K562 (cell line): ENCODE results near the gene PTP4A2. TPM values are rescaled to one million over a fixed set of nuclear protein-coding genes. Genes with fewer than 3 reads are reported as not detected.

Experiments
- ARID1B ChIP-seq: fragments of 450-650 bp; IDR thresholded peaks from 2 replicates; pipeline ENCODE4 v1.6.1; 2016; ENCODE audit warnings: antibody characterized with exemption, mild to moderate bottlenecking, inconsistent platforms
- ATF3 ChIP-seq, 2 experiments: fragments of 450-650 bp in 1 of 2; sonication (generic) in 1 of 2; formaldehyde crosslinking in 1 of 2; IDR thresholded peaks in 1 of 2; conservative IDR thresholded peaks in 1 of 2; 2 replicates each; pipeline versions ENCODE4 v1.6.1 to v1.8.1; 2016 to 2023; ENCODE audit warnings: mild to moderate bottlenecking in 2 of 2, moderate library complexity in 2 of 2, inconsistent platforms in 1 of 2, missing genetic modification reagents in 1 of 2
- BACH1 ChIP-seq: fragments of 200-800 bp; sonication (Bioruptor generic); IDR thresholded peaks from 2 replicates; pipeline ENCODE4 v1.6.1; 2016; ENCODE audit warnings: missing genetic modification characterization, missing compliant biosample characterization
- BDP1 ChIP-seq: IDR thresholded peaks from 3 replicates; pipeline ENCODE4 v1.6.1; 2011; ENCODE audit not compliant: insufficient read length, insufficient read depth
- BRF2 ChIP-seq: IDR thresholded peaks from 3 replicates; pipeline ENCODE4 v1.6.1; 2011; ENCODE audit warnings: borderline replicate concordance, mild to moderate bottlenecking; ENCODE audit not compliant: insufficient read length, insufficient read depth
- CHAMP1 ChIP-seq: fragments of 450-650 bp; IDR thresholded peaks from 2 replicates; pipeline ENCODE4 v1.6.1; 2016; ENCODE audit warnings: mild to moderate bottlenecking
- DIDO1 ChIP-seq: fragments of 450-650 bp; IDR thresholded peaks from 2 replicates; pipeline ENCODE4 v1.6.1; 2016; ENCODE audit warnings: low read depth, missing biosample characterization, missing genetic modification characterization
- DPF2 ChIP-seq: fragments of 450-650 bp; IDR thresholded peaks from 2 replicates; pipeline ENCODE4 v1.6.1; 2016
- EGR1 ChIP-seq: fragments of 450-650 bp; conservative IDR thresholded peaks from 2 replicates; pipeline ENCODE4 v1.6.1; 2017; ENCODE audit warnings: mild to moderate bottlenecking
- FOSL1 ChIP-seq: fragments of 200-800 bp; sonication (Bioruptor generic); conservative IDR thresholded peaks from 2 replicates; pipeline ENCODE4 v1.6.1; 2016; ENCODE audit warnings: missing genetic modification characterization, missing compliant biosample characterization
- HCFC1 ChIP-seq: IDR thresholded peaks from 2 replicates; pipeline ENCODE4 v1.6.1; 2012; ENCODE audit warnings: low read depth, low read length, improper control_type of control experiment
- HDAC6 ChIP-seq: IDR thresholded peaks from 2 replicates; pipeline ENCODE4 v1.6.1; 2012; ENCODE audit warnings: low read depth, mild to moderate bottlenecking, control low read depth, inconsistent platforms, low read length, moderate library complexity
- KLF13 ChIP-seq: fragments of 450-650 bp; IDR thresholded peaks from 2 replicates; pipeline ENCODE4 v1.6.1; 2016; ENCODE audit warnings: missing genetic modification characterization, low read depth, mild to moderate bottlenecking, missing compliant biosample characterization, moderate library complexity, borderline replicate concordance
- MTA1 ChIP-seq: fragments of 450-650 bp; IDR thresholded peaks from 2 replicates; pipeline ENCODE4 v1.6.1; 2017; ENCODE audit warnings: borderline replicate concordance
- MTF1 ChIP-seq: fragments of 250-450 bp; sonication (Bioruptor Pico); IDR thresholded peaks from 2 replicates; pipeline ENCODE4 v1.9.0; 2021; ENCODE audit warnings: moderate library complexity, mild to moderate bottlenecking, inconsistent platforms, borderline replicate concordance
- PHB2 ChIP-seq: fragments of 450-650 bp; IDR thresholded peaks from 2 replicates; pipeline ENCODE4 v1.6.1; 2017; ENCODE audit warnings: low read depth
- PHF8 ChIP-seq: fragments of 200-600 bp; sonication (generic); IDR thresholded peaks from 2 replicates; pipeline ENCODE4 v1.6.1; 2012; ENCODE audit warnings: mixed run types, mild to moderate bottlenecking, inconsistent platforms, low read length, moderate library complexity, borderline replicate concordance
- RAD21 ChIP-seq, 2 experiments: fragments of 250-450 bp in 1 of 2; fragments of 450-650 bp in 1 of 2; sonication (Bioruptor Pico) in 1 of 2; formaldehyde crosslinking in 1 of 2; IDR thresholded peaks in 1 of 2; conservative IDR thresholded peaks in 1 of 2; 2 replicates each; pipeline versions ENCODE4 v1.4.0 to v1.8.0; 2020 to 2022; ENCODE audit warnings: mild to moderate bottlenecking in 2 of 2, moderate library complexity in 1 of 2
- SRSF7 ChIP-seq: fragments of 200-400 bp; formaldehyde crosslinking; optimal IDR thresholded peaks from 2 replicates; pipeline ENCODE3; 2017; ENCODE audit warnings: mild to moderate bottlenecking, low read depth, low read length
- TEAD1 ChIP-seq, 2 experiments: fragments of 450-650 bp in 1 of 2; sonication (generic) in 1 of 2; formaldehyde crosslinking; IDR thresholded peaks; 2 replicates each; pipeline versions ENCODE4 v1.4.0 to v1.8.0; 2020 to 2022; ENCODE audit warnings: mild to moderate bottlenecking in 2 of 2, missing genetic modification reagents in 1 of 2
- TEAD2 ChIP-seq: fragments of 450-650 bp; IDR thresholded peaks from 2 replicates; pipeline ENCODE4 v1.6.1; 2016; ENCODE audit warnings: missing genetic modification characterization, control low read depth, missing compliant biosample characterization
- ZC3H8 ChIP-seq: fragments of 450-650 bp; IDR thresholded peaks from 2 replicates; pipeline ENCODE4 v1.6.1; 2017
- ZNF121 ChIP-seq: sonication (generic); formaldehyde crosslinking; conservative IDR thresholded peaks from 2 replicates; pipeline ENCODE4 v1.8.0; 2022; ENCODE audit warnings: missing genetic modification reagents
- ZNF766 ChIP-seq: fragments of 200-800 bp; sonication (Bioruptor generic); conservative IDR thresholded peaks from 2 replicates; pipeline ENCODE4 v1.6.1; 2016; ENCODE audit warnings: missing genetic modification characterization, missing compliant biosample characterization
- ZNF77 ChIP-seq: fragments of 250-450 bp; sonication (Bioruptor Pico); IDR thresholded peaks from 2 replicates; pipeline ENCODE4 v1.5.0; 2020
- ZNF780A ChIP-seq: fragments of 250-450 bp; sonication (Bioruptor Pico); IDR thresholded peaks from 2 replicates; pipeline ENCODE4 v1.5.0; 2021; ENCODE audit warnings: mild to moderate bottlenecking
- polyA plus RNA-seq, 8 experiments: library from polyadenylated mRNA; depleted of rRNA in 4 of 8; stranded (reverse) in 5 of 8; unstranded in 3 of 8; fragments of >200 nt; fragmentation: Nextera tagmentation in 2 of 8; fragmentation: Illumina TruSeq in 1 of 8; extraction: Ambion mirVana in 2 of 8; extraction: Trizol in 1 of 8; gene quantifications; 2 replicates each; pipeline versions ENCODE4 v1.2.1 to v1.2.3, GENCODE V29; 2011 to 2014; ENCODE audit warnings: inconsistent platforms in 1 of 8, missing spikeins in 1 of 8
- total RNA-seq, 7 experiments: library from RNA; depleted of rRNA in 6 of 7; stranded (reverse); fragments of >200 nt in 6 of 7; fragmentation: Illumina TruSeq in 2 of 7; extraction: Trizol in 2 of 7; gene quantifications; 2 replicates each; pipeline versions ENCODE4 v1.2.1 to v1.2.3, GENCODE V29; 2011 to 2021; ENCODE audit warnings: low replicate concordance in 1 of 7

Gene PTP4A2
- total and polyA plus RNA-seq, 9 of the 15 experiments (the other 6 are each of a cell fraction or from before 2014, with no cell fraction given), result 197 to 870 (median 480) TPM

GRCh38 chr1:31931593-31932225 lies 6.5 kb downstream of the PTP4A2 start (continued):
- TF ChIP-seq RAD21 (CRISPR knock-in tag; conservative IDR thresholded peaks at IDR 0.05 in 1 of 2, IDR thresholded peaks at IDR 0.05 in 1 of 2) (0 out of 4 replicates have a peak, but pooled peaks of 1 of the 2 experiments have one; percentile 5), BDP1 (no peak), ZNF766 (no peak), CHAMP1 (no peak), HDAC6 (no peak), ZNF121 (no peak), BACH1 (tag) (no peak; the same call in 1 of the 2 replicates), HCFC1 (no peak), KLF13 (tag) (no peak), DPF2 (peak; percentile 88), ZNF780A (CRISPR knock-in tag) (no peak), PHB2 (no peak), TEAD2 (tag) (no peak), SRSF7 (no peak), FOSL1 (tag) (peak; percentile 93), ATF3 (IDR thresholded peaks at IDR 0.05) (peak; percentile 96), ATF3 (CRISPR knock-in tag; conservative IDR thresholded peaks at IDR 0.05) (no peak), ARID1B (peak; percentile 76), BRF2 (no peak), TEAD1 (CRISPR knock-in tag; IDR thresholded peaks at IDR 0.05) (no peak), DIDO1 (no peak), MTF1 (CRISPR knock-in tag) (no peak), ZC3H8 (no peak), PHF8 (no peak), MTA1 (0 out of 2 replicates have a peak, but pooled peaks have one; percentile 18), ZNF77 (no peak), EGR1 (no peak)
